Muscle layer of colon (tissue), 2 donors: ENCODE measurements around the gene LACRT.

Experiments
- H3K27ac ChIP-seq: one replicate; pipeline ENCODE4 v1.7.0; 2013; ENCODE audit warnings: low read depth, mild to moderate bottlenecking, low read length, moderate library complexity
- H3K27me3 ChIP-seq, 2 donors: one replicate each; pipeline ENCODE4 v1.7.0; 2013; ENCODE audit warnings: low read length in 2 of 2, mild to moderate bottlenecking in 2 of 2; ENCODE audit not compliant: insufficient read depth in 2 of 2, control insufficient read depth in 1 of 2
- H3K36me3 ChIP-seq: one replicate; pipeline ENCODE4 v1.7.0; 2013; ENCODE audit warnings: mild to moderate bottlenecking, low read length; ENCODE audit not compliant: insufficient read depth
- H3K4me1 ChIP-seq: one replicate; pipeline ENCODE4 v1.7.0; 2013; ENCODE audit warnings: mild to moderate bottlenecking, low read length; ENCODE audit not compliant: insufficient read depth
- H3K4me3 ChIP-seq, 2 donors: one replicate each; pipeline ENCODE4 v1.7.0; 2013; ENCODE audit warnings: low read length in 2 of 2, low read depth in 1 of 2, mild to moderate bottlenecking in 1 of 2, moderate library complexity in 1 of 2
- H3K9ac ChIP-seq: one replicate; pipeline ENCODE4 v1.7.0; 2013; ENCODE audit warnings: low read length
- H3K9me3 ChIP-seq: one replicate; pipeline ENCODE4 v1.7.0; 2013; ENCODE audit warnings: mild to moderate bottlenecking, low read length
- donor health status: abdominal sarcoma.
- donor health status: Adenocarcinoma of cecum.

LACRT gene

DNA sequence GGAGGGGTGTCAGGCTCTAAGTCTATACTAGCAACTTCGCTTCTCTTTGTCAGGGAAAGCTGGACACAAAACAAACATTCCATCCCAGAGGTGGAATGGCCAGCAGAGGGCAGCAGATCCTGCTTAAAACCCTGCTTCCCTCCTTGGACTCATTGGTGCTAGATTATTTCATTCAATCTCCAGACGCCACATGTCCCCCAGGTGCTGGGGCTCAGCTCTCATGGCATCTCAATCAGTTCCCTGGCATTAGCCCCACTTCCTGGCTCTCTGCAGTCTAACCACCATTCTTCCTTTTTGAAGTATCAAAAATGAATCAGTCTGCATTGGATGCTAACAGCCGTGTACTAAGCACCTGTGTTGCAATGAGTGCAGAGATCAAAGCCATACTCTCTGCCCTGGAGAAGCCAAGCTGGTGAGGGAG, 38.2 kb downstream of the LACRT start:
- no peaks in the 10 kb centered on the region for H3K36me3 ChIP-seq
- H3K9me3 ChIP-seq, result no peaks in the 10 kb centered on the region
- H3K27ac ChIP-seq, result no peak overlapping the region
- peaks cover 10% of the 10 kb centered on the region for H3K4me1 ChIP-seq
- H3K4me3 ChIP-seq, result no peak overlapping the region
- H3K9ac ChIP-seq, result no peak overlapping the region
- H3K27me3 ChIP-seq, result no peaks in the 10 kb centered on the region

DNA sequence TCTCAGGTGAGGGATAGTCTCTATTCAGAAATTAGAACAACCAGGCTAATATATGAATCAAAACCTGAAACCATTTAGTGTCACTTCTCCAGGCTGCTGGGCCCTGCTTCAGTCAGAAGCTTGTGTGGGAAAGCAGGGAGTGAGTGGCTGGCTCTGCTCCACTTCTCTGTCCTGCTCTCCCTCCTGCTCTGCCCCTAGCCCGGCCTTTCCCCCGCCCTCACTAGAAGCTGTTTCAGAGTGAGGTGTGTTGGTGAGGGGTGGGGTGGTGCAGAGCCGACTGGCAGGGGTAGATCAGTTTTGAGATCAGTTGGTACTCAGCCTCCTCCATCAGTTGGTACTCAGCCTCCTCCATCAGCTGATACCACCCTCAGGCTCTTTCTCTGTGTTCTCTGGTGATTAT, 39.2 kb downstream of the LACRT start:
- Histone ChIP-seq H3K4me1 (peaks cover 20% of the 10 kb centered on the region), H3K27me3 (no peaks in the 10 kb centered on the region), H3K9me3 (no peaks in the 10 kb centered on the region), H3K36me3 (no peaks in the 10 kb centered on the region), H3K9ac (no peak overlapping the region), H3K27ac (no peak overlapping the region), H3K4me3 (no peak overlapping the region)

DNA sequence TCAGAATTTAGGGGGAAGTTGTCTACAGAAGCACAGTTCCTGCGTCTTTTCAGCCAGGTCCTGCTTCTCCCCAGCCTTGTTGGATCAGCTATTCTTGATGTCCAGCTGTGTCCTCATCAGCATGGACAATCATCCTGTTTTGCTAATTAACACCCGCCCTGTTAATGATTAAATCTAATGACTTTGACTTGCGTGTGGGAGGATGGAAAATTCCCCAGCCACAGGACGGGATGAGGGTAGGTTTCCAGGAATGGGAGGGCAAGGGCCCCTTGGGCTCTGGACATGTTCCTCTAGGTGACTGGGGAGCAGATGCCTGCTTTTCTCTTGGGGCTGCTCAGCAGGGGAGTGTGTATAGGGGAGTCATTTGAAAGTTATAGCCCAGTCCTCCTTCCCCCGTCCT, 41.0 kb downstream of the LACRT start:
- no peaks in the 10 kb centered on the region for H3K36me3 ChIP-seq

DNA sequence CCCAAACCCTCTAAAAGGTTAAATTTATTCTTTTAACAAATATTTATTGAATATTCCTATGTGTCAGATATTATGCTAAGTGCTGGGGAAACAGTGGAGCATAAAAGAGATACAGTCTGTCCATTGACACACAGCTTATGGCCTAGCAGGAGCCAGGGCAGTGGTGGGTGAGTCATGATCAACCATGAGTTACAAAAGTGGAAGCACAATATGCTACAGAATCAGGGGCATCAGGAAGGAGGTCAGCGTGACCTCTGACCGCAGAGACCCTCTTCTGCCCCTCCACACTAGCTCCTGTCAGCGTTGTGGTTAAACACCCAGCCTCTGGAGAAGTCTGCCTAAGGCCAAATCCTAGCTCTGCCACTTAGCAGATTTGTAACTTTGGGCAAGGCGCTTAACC, 41.6 kb downstream of the LACRT start:
- no peak overlapping the region for H3K9ac ChIP-seq
- H3K27ac ChIP-seq, result no peak overlapping the region
- H3K27me3 ChIP-seq, result no peaks in the 10 kb centered on the region
- H3K4me1 ChIP-seq, result peaks cover 38% of the 10 kb centered on the region
- no peaks in the 10 kb centered on the region for H3K36me3 ChIP-seq
- no peaks in the 10 kb centered on the region for H3K9me3 ChIP-seq
- no peak overlapping the region for H3K4me3 ChIP-seq

More for the DNA sequence above, 41.0 kb downstream of the LACRT start:
- H3K4me3 ChIP-seq, result no peak overlapping the region
- no peaks in the 10 kb centered on the region for H3K27me3 ChIP-seq
- H3K9me3 ChIP-seq, result no peaks in the 10 kb centered on the region
- H3K27ac ChIP-seq, result no peak overlapping the region
- peaks cover 37% of the 10 kb centered on the region for H3K4me1 ChIP-seq
- H3K9ac ChIP-seq, result no peak overlapping the region

DNA sequence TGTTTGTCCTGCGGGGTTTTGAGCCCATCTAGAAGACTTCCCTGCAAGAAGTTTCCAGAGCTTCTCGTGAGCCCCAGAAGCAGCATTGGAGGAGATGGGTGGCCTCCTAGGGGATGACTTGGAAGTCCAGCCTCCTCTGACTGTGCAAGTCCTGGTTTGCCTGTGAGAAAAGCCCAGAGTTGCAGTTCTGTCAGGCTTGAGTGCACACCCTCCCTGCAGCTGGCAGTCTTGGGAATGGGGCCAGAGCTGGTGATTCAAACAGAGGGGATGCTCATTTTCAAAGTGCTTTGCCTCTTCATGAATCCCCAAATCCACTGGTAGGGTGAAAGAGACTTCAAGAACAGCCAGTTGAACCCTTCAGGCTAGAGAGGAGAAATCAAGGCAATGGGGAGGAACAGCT, 42.4 kb downstream of the LACRT start:
- no peaks in the 10 kb centered on the region for H3K36me3 ChIP-seq
- no peak overlapping the region for H3K4me3 ChIP-seq
- H3K9me3 ChIP-seq, result no peaks in the 10 kb centered on the region
- no peaks in the 10 kb centered on the region for H3K27me3 ChIP-seq
- H3K27ac ChIP-seq, result no peak overlapping the region
- no peak overlapping the region for H3K9ac ChIP-seq
- peaks cover 38% of the 10 kb centered on the region for H3K4me1 ChIP-seq

DNA sequence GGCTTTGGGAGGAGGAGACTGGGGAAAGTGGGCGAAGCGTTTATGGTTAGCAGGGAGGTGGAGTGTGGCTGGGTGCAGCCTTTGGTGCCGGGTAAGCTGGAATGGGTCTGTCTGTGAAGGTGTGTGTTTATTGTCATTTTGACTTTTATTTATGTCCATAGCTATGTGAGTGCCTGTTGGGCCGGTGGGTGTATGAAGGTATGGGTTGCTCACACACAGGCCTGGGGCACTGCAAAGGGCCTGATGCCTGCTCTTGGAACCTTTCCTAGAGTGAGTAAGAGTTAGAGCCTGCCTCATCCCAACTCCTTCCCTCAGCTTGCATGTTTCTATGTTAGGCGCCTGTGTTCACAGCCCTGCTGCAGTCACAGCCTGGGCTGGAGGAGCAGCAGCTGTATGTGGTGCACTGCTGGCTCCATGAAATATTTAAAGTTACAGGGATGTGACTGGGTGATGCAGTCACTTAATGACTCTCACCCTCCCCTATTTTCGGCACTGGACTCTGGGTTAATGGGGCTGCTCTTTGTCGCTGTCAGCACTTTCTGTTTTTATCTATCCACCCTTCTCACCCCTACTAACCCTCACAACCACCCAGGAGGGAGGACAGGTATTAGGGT, 43.6 kb downstream of the LACRT start:
- Histone ChIP-seq H3K9ac (no peak overlapping the region), H3K4me1 (peaks cover 49% of the 10 kb centered on the region), H3K4me3 (no peak overlapping the region), H3K27ac (no peak overlapping the region), H3K27me3 (no peaks in the 10 kb centered on the region), H3K9me3 (no peaks in the 10 kb centered on the region), H3K36me3 (no peaks in the 10 kb centered on the region)

DNA sequence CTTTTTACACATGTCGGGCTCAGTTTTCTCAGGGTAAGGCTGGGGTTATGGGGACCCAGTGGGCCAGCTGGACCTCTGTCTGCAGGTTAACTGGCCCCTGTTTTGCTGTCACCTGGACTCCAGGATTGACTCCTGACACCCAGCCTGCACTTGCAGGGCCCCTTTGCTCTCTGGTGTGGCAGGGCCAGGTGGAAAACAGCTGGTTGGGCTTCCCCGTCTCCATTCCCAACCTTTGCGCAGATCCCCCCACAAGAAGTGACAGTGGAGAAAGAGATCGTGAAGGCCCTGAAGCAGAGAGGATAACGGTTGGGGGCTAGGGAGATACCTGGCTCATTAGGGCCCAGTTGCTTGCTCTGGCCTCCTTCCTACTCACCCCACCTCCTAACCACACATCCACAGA, 44.7 kb downstream of the LACRT start:
- Histone ChIP-seq H3K27ac (no peak overlapping the region), H3K27me3 (no peaks in the 10 kb centered on the region), H3K36me3 (no peaks in the 10 kb centered on the region), H3K4me3 (no peak overlapping the region), H3K9ac (no peak overlapping the region), H3K4me1 (peaks cover 58% of the 10 kb centered on the region), H3K9me3 (no peaks in the 10 kb centered on the region)

DNA sequence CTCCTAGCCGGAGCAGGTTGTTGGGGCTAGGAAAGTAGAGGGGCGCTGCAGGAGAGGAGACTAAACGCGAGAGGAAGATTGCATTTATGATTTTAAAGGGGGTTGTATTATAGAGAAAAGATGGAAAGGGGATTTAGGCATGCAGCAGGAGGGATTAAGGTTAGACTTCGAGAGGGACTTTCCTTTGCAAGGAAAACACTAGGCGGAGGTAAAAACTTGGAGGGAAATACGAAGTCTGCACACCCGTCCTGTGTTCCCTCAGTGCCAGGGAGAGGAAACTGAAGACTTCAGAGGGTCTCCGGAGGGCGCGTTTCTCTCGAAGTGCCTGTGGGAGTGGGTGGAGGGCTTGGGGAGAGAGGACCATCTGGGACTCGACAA, 45.8 kb downstream of the LACRT start:
- Histone ChIP-seq H3K9ac (no peak overlapping the region), H3K4me1 (peaks cover 58% of the 10 kb centered on the region), H3K4me3 (peak overlapping the region; percentile 33 to 42), H3K9me3 (no peaks in the 10 kb centered on the region), H3K36me3 (no peaks in the 10 kb centered on the region), H3K27ac (no peak overlapping the region), H3K27me3 (no peaks in the 10 kb centered on the region)

DNA sequence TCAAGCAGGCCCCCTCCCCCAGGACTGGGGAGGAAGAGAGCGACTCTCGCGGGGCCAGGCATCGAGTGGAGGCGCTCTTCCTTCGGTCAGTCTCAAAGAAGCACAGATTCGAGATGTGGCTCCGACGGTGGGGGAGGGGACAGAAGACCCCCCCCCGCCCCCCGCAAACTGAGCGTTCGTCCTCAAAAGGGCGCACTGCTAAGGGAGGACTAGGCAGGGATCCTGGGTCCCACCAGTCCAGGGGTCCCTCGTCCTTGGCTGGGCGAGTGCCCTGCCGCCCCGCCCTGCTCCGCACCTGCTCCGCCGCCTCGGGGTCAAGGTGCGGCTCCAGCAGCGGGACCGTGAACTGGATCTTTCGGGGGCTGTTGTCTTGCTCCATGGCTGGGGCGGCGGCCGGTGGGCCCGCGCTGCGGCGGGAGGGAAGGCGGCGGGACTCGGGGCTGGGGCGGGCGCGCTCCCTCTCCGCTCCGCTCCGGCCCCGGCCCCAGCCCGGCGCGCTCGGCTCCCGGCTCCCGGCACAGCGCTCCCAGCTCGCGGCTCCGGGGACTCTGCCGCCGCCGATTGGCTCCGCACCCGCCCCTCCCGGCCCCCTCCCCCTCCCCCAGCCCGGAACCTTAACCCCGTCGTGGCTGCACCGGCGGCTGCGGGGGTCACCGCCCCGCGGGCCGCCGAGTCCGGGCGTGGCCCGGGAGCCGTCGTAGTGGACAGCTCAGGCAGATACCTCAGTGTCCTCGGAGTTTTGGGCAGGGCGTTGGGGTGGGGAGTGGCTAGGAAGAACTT, 46.4 kb downstream of the LACRT start, which contains the start of gene PPP1R1A:
Gene PPP1R1A, minus strand, starts transcription at position 550 of the 780 bp plus-strand sequence. Its CDS starts 171 bp downstream, at position 379.
- Histone ChIP-seq H3K9me3 (no peaks in the 10 kb centered on the region), H3K9ac (peak within 1 kb of the TSS; percentile 84), H3K4me1 (peaks cover 58% of the 10 kb centered on the region), H3K4me3 (peak within 1 kb of the TSS; percentile 72 to 78), H3K27ac (peak within 1 kb of the TSS; percentile 35), H3K27me3 (no peaks in the 10 kb centered on the region), H3K36me3 (no peaks in the 10 kb centered on the region)

DNA sequence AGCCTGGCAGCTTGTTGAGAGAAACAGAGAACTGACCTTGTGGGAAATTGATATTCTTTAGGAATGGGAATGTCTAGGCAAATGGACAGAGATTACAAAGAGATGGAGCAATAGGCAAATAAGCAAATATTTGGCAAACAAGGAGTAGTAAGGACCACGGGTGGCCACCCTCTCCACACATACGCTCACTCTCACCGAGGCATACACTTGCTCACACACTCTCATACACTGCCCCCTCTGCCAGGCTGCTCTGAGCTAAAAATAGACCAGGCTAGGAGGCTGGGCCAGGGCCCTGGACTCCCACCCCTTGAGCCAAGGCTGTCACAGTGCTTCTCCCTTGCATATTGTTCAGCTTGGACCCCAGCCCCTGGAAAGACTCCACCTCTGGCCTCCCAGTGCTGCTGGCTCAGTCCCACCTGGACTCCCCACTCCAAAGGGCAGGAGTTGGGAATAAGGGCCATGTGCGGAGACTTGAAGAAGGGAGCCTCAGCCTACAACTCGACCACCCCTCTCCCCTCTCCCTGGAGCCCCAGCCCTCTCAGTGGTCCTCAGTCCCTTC, 47.3 kb downstream of the LACRT start:
- Histone ChIP-seq H3K27ac (peak overlapping the region; percentile 35), H3K9ac (peak overlapping the region; percentile 84), H3K4me1 (peaks cover 57% of the 10 kb centered on the region), H3K36me3 (no peaks in the 10 kb centered on the region), H3K9me3 (no peaks in the 10 kb centered on the region), H3K27me3 (no peaks in the 10 kb centered on the region), H3K4me3 (peak overlapping the region; percentile 72 to 78)

DNA sequence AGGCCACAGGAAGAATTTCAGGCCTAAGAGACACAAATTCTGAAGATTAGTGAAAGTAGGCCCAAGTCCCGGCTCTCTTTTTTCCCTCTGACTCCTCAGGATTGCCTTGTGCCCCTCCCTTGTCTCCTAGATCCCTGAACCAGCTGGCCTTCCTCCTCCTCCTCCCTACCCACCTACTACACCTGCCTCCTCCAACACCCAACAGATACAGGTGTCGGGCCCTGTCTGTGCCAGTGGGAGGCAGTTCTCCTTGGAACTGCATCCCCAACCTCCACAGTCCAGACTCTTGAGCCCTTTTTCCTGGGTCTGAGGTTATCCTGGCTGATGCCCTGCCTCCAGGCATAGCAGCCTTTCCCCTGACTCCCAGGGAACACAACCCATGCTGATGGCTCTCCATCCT, 48.1 kb downstream of the LACRT start:
- H3K4me1 ChIP-seq, result peaks cover 49% of the 10 kb centered on the region
- peak overlapping the region in 1 of 2 donors; percentile 78 for H3K4me3 ChIP-seq
- H3K9me3 ChIP-seq, result no peaks in the 10 kb centered on the region
- peak overlapping the region; percentile 35 for H3K27ac ChIP-seq
- no peaks in the 10 kb centered on the region for H3K27me3 ChIP-seq
- peak overlapping the region; percentile 84 for H3K9ac ChIP-seq
- no peaks in the 10 kb centered on the region for H3K36me3 ChIP-seq
